ENCODE data around the gene PPIL6.

PPIL6 gene

DNA sequence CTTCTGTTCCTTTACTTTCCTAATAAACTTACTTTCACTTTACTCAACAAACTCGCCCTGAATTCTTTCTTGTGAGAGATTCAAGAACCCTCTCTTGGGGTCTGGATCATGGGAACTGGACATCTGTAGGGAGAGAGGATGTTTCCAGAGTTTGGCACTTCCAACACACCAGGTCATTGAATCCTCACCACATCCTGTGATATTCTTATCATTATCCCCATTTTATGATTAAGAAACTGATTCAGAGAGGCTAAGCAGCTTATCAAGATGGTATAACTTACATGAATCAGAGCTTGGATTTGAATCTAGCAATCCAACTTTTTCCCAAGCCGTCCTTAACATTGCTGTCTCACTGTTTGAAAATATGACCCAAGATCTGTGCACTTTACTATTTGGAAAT, 15.5 kb downstream of the PPIL6 start:
- no peaks in the 10 kb centered on the region for H3K27me3 ChIP-seq (replicated peaks; ENCODE audit: control insufficient read depth, insufficient read depth, low read length)
- no peak overlapping the region for H3K4me3 ChIP-seq (replicated peaks; ENCODE audit: low read depth, low read length)
- DNase-seq (ENCODE audit: extremely low read depth, insufficient read length) = no peak
- H3K36me3 ChIP-seq (ENCODE audit: control insufficient read depth, insufficient read depth, low read length) = no peaks in the 10 kb centered on the region
- TF ChIP-seq, protein P1, sequence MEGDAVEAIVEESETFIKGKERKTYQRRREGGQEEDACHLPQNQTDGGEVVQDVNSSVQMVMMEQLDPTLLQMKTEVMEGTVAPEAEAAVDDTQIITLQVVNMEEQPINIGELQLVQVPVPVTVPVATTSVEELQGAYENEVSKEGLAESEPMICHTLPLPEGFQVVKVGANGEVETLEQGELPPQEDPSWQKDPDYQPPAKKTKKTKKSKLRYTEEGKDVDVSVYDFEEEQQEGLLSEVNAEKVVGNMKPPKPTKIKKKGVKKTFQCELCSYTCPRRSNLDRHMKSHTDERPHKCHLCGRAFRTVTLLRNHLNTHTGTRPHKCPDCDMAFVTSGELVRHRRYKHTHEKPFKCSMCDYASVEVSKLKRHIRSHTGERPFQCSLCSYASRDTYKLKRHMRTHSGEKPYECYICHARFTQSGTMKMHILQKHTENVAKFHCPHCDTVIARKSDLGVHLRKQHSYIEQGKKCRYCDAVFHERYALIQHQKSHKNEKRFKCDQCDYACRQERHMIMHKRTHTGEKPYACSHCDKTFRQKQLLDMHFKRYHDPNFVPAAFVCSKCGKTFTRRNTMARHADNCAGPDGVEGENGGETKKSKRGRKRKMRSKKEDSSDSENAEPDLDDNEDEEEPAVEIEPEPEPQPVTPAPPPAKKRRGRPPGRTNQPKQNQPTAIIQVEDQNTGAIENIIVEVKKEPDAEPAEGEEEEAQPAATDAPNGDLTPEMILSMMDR (IDR thresholded peaks at IDR 0.05; ENCODE audit: insufficient read depth, low read length, poor library complexity, severe bottlenecking) = no peak

DNA sequence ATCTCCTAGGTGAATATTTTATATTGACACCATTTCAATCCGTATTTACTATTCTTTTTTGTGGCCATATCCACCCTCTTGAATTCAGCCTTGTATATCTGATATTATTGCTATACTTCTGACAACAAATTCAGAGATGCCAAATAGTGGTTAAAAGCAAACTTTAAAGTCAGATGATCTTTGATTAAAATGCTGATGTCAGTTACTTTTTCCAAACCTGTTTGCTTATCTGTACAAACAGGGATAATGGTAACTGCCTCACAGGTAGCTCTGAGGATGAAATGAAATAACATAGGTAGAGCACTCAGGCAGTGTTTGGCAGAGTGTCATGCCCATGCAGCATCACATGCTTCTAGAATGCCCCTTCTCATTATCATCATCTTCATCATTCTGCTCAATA, 19.2 kb downstream of the PPIL6 start:
- Histone ChIP-seq H3K36me3 (ENCODE audit: control insufficient read depth, insufficient read depth, low read length) (no peaks in the 10 kb centered on the region), H3K27me3 (replicated peaks; ENCODE audit: control insufficient read depth, insufficient read depth, low read length) (no peaks in the 10 kb centered on the region), H3K4me3 (replicated peaks; ENCODE audit: low read depth, low read length) (no peak overlapping the region)
- TF ChIP-seq, protein P1 (IDR thresholded peaks at IDR 0.05; ENCODE audit: insufficient read depth, low read length, poor library complexity, severe bottlenecking) = no peak
- DNase-seq (ENCODE audit: extremely low read depth, insufficient read length) = no peak

DNA sequence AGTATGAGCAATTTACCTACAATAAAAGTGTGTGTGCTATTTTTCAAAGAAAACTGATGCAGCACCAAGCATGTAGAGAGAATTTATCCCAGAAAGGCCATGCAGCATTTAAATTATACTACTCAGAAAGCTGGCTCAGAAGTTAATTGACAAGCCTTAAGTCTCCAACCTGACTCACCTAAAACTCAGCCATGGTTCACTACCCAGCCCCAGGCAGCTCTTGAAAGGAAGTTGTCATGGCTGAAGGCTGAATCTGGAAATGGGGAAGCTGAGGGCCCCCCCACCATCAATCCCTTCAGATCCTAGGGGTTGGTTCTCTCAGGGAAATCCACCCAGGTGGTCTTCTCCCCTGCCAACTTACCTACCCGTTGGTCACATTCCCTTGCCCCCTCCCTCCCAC, 19.7 kb downstream of the PPIL6 start:
- no peak overlapping the region for H3K4me3 ChIP-seq (replicated peaks; ENCODE audit: low read depth, low read length)
- H3K36me3 ChIP-seq (ENCODE audit: control insufficient read depth, insufficient read depth, low read length) = no peaks in the 10 kb centered on the region
- no peak for DNase-seq (ENCODE audit: extremely low read depth, insufficient read length)
- TF ChIP-seq, protein P1 (IDR thresholded peaks at IDR 0.05; ENCODE audit: insufficient read depth, low read length, poor library complexity, severe bottlenecking) = no peak
- H3K27me3 ChIP-seq (replicated peaks; ENCODE audit: control insufficient read depth, insufficient read depth, low read length) = no peaks in the 10 kb centered on the region

DNA sequence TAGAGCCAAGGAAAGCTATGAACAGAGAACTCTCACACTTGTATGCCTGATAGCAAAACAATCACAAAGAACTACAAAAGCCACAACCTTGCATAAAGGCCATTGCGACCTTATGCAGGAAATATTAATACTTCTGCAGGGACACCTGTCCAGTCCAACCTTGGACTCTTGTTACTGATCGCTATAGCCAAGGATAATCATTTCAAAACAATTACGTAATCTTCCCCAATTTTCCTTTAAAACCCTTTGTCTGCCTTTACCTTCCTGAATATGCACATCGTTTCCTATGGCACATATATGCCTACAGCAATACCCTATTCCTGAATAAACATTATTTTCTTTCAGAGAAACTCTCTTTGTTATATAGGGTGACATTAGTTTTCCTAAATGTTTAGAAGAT, 22.8 kb downstream of the PPIL6 start:
- TF ChIP-seq, protein P1 (IDR thresholded peaks at IDR 0.05; ENCODE audit: insufficient read depth, low read length, poor library complexity, severe bottlenecking) = no peak
- no peaks in the 10 kb centered on the region for H3K27me3 ChIP-seq (replicated peaks; ENCODE audit: control insufficient read depth, insufficient read depth, low read length)
- H3K36me3 ChIP-seq (ENCODE audit: control insufficient read depth, insufficient read depth, low read length) = no peaks in the 10 kb centered on the region
- no peak overlapping the region for H3K4me3 ChIP-seq (replicated peaks; ENCODE audit: low read depth, low read length)
- no peak for DNase-seq (ENCODE audit: extremely low read depth, insufficient read length)

DNA sequence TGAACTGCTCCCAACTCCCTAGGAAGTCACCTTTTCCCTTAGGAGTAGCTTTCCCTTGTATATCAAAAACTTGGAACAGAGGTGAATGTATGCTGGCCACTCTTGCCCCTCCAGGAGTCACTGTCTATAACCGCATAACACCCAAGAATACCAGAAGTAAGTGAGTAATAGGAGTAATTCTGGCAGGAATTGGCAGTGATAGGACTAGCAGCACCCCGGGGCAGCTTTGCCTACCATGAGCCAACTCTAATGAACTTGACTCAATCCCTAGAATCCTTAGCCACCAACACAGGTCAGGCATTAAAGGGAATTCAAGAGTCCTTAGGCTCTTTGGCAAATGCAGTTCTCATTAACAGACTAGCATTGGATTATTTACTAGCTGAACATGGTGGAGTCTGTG, 29.4 kb downstream of the PPIL6 start:
- Histone ChIP-seq H3K4me3 (replicated peaks; ENCODE audit: low read depth, low read length) (no peak overlapping the region), H3K36me3 (ENCODE audit: control insufficient read depth, insufficient read depth, low read length) (no peaks in the 10 kb centered on the region), H3K27me3 (replicated peaks; ENCODE audit: control insufficient read depth, insufficient read depth, low read length) (no peaks in the 10 kb centered on the region; the same call in 1 of the 2 replicates)
- TF ChIP-seq, protein P1 (IDR thresholded peaks at IDR 0.05; ENCODE audit: insufficient read depth, low read length, poor library complexity, severe bottlenecking) = no peak
- no peak for DNase-seq (ENCODE audit: extremely low read depth, insufficient read length)

DNA sequence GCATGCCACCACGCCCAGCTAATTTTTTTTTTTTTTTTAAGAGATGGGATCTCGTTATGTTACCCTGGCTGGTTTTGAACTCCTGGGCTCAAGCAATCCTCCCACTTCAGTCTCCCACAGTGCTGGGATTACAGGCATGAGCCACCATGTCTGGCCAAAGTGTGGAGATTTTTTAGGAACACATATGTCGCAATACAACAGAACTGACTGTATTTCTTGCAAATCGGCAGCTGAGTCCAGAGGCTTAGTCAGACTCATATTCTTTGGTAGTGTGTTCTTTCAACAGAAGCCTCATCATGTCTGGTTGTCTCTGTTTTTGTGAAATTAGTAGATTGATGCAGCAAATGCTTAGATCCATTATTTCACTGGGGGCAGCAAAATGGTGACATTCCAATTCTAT, 34.2 kb downstream of the PPIL6 start:
- no peak overlapping the region for H3K4me3 ChIP-seq (replicated peaks; ENCODE audit: low read depth, low read length)
- TF ChIP-seq, protein P1 (IDR thresholded peaks at IDR 0.05; ENCODE audit: insufficient read depth, low read length, poor library complexity, severe bottlenecking) = no peak
- no peaks in the 10 kb centered on the region; the same call in 1 of the 2 replicates for H3K27me3 ChIP-seq (replicated peaks; ENCODE audit: control insufficient read depth, insufficient read depth, low read length)
- DNase-seq (ENCODE audit: extremely low read depth, insufficient read length) = no peak
- no peaks in the 10 kb centered on the region for H3K36me3 ChIP-seq (ENCODE audit: control insufficient read depth, insufficient read depth, low read length)

All from GM06990 (cell line).